GM19397 (cell line): ENCODE results near the gene NR3C2.
"Not testable (repeated sequence)": the region's sequence is repeated elsewhere in the genome, so short reads cannot be mapped to it uniquely, and the experiment has no call there.

Source experiments
- ATAC-seq: cut with Tn5 transposase; IDR thresholded peaks from one replicate; pipeline ENCODE4 v1.9.1; 2021; ENCODE audit warnings: mild to moderate bottlenecking, moderate library complexity; ENCODE audit not compliant: unreplicated experiment

NR3C2 gene

DNA sequence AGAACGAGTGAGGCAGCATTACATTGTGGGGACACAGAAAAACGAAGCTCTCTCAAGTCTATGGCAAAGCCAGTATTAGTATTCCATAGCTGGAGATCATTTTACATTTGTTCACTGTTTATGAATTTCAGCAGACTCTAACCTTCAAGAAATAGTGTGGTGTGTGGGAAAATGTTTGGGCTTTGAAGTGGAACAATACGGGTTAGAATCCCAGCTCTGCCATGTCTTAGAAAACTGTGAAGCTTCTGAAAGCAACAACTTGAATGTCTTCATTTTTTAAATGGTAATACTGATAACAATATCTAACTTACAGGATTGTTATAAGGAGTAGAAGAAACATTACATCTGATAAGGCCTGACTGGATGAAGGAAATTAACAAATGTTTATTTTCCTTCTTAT lies 217.7 kb downstream of the NR3C2 start:
- no peak for ATAC-seq

GRCh38 chr4:148222991-148223660 lies 219.1 kb downstream of the NR3C2 start:
- ATAC-seq: no peak

- ATAC-seq: peak; percentile 88
Observed at GRCh38 chr4:148216866-148217814, 225.1 kb downstream of the NR3C2 start.

GRCh38 chr4:148216321-148216720 lies 225.9 kb downstream of the NR3C2 start:
- no peak for ATAC-seq

DNA sequence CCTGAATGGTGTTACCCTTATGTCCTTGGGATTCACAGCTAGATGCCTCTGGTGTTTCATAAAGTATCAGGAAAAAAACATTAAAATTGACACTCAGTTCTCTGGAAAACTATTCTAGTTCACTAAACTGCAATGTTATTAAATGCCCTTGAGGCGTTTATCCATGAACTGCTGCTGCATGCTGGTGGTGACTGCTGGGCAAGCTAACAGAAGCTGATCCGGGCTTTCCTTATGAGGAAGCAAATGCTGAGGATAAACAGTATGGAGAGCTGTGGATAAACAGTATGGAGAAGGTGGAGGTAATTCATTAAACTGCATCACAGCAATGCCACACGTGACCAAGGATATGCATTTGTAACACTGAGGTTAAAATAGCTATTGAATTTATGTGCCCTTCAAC lies 227.0 kb downstream of the NR3C2 start:
- no peak for ATAC-seq

GRCh38 chr4:148214529-148215166 lies 227.6 kb downstream of the NR3C2 start:
- ATAC-seq: no peak

DNA sequence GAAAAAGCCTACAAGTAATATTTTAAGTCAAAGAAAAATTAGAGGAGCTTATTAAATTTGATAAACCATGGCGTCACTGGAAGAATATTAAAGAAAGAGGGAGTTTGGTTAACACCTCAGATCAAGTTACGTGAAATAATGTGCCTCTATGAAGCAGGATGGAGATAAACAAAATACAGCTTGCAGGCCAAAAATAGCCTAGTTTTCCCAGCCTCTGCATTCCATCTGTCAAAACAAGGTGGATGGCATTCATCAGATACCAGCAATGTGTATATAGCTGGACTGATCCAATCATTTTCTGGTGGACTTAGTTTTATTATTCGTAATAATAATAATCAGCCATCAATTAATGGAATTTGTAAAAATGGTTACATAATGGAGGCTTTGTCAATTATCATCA lies 230.7 kb downstream of the NR3C2 start:
- no peak for ATAC-seq

- ATAC-seq: no peak
Observed at GRCh38 chr4:148210661-148211060, 231.6 kb downstream of the NR3C2 start.

GRCh38 chr4:148207068-148207467 lies 235.1 kb downstream of the NR3C2 start:
- no peak for ATAC-seq

GRCh38 chr4:148205476-148205875 lies 236.7 kb downstream of the NR3C2 start:
- no peak for ATAC-seq

- ATAC-seq: no peak
Observed at GRCh38 chr4:148204892-148205291, 237.3 kb downstream of the NR3C2 start.

- ATAC-seq: no peak
Observed at GRCh38 chr4:148204171-148204570, 238.0 kb downstream of the NR3C2 start.

GRCh38 chr4:148203056-148203898 lies 238.9 kb downstream of the NR3C2 start:
- ATAC-seq: no peak

DNA sequence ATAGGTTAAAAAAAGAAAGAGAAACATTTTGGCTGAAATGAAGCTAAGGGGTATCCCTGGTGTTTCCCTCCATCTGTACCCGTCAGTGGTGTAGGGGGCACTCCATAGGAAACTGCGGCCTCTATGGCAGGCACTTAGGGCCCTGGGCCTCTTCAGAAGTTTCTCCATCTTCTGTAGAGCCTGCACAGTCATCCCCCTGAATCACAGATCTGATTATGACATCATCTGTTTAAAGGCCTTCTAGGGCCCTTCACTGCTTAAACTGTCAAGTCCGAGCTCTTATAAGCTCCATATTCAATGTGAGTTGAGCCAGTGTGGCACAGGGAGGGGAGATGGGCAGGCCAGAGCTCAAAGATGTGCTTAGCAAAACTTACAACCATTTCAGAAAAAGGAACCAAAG lies 241.3 kb downstream of the NR3C2 start:
- no peak for ATAC-seq

DNA sequence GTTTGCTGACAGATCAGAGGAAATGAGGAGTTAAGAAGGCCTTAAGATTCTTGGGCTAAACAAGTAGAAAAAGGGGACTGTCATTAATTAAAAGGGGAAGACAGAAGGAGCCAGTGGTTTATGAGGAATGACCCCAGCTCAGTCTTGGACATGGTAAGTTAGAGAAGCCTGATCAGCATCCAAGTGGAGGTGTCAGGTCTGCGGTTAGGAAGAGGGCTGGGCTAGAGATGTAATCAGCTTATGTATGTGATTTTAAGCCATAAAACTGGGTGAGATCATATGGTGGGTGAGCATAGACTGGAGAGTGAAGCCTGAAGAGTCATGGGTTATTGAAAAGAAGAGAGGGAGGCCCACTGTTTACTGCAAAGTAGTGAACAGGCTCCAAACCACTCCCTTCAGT lies 246.1 kb downstream of the NR3C2 start:
- ATAC-seq: no peak

- ATAC-seq: no peak
Observed at GRCh38 chr4:148192526-148192925, 249.7 kb downstream of the NR3C2 start.

GRCh38 chr4:148187454-148188222 lies 254.6 kb downstream of the NR3C2 start:
- ATAC-seq: not testable (repeated sequence)

DNA sequence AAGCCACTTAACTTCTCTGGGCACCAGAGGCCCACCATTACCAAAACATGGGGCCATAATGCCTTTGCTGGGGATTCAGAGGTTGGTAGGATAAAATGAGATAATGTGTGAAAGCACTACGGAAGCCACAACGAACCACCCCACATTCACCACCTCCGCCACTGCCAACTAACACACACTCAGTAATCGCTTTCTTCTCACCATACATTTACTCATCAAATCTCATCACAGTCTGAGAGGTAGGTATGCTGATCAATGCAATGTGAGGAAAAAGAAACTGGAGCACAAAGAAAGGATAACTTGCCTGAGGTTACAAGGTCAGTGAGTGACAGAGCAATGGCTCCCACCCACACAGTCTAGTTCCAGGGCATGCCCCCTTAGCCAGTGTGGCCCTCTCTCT lies 257.3 kb downstream of the NR3C2 start:
- no peak for ATAC-seq

DNA sequence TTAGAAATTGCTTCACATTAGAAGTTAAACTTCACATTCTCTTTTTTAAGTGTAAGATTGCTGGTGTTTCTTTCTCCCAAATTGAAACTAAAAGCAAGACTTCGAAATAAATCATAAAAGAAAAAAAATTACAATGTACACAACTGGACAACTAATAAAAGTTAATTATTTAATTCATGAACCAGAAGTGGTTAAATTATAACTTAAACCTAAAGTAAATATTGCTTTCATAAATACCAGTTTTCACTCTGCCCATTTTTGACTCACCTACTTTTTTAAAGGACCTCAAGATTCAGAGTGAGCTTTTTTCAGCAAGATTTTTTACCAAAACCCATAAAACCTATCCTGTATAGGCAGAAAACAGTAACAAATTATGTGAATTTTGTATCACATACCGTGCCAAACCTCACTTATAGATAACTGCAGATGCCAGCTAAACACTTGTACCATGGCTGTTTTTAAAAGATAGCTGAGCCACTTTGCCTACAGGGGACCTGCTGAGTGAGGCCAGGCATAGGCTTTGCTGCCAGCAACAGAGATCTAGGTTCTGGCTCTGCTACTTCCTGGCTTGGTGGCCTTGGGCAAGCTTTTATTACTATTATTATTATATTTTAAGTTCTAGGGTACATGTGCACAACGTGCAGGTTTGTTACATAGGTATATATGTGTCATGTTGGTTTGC lies 259.8 kb downstream of the NR3C2 start:
- ATAC-seq: no peak
